Measurements from ENCODE around the gene PRTN3. TPM values are rescaled to one million over a fixed set of nuclear protein-coding genes. Genes with fewer than 3 reads are reported as not detected.

The PRTN3 gene
- total and polyA plus RNA-seq, 2 of the 4 experiments (the other 2 are of a cell fraction), result not detected

GRCh38 chr19:802498-803098, 38.2 kb upstream of the PRTN3 start:
- Histone ChIP-seq H3K9ac (ENCODE audit: low read depth, low read length) (no peak overlapping the region), H3K4me1 (ENCODE audit: control insufficient read depth, insufficient read depth, low read length) (peaks cover 30% of the 10 kb centered on the region), H2BK15ac (ENCODE audit: low read depth, low read length) (no peak overlapping the region), H2BK20ac (ENCODE audit: low read depth, low read length) (no peak overlapping the region), H2BK120ac (ENCODE audit: low read depth, low read length) (no peak overlapping the region), H4K8ac (ENCODE audit: low read depth in 2 of 2, low read length in 2 of 2) (no peak overlapping the region), H4K5ac (ENCODE audit: low read depth, low read length) (no peak overlapping the region), H4K20me1 (ENCODE audit: insufficient read depth, low read length) (peaks cover 97% of the 10 kb centered on the region), H4K91ac (ENCODE audit: insufficient read depth, low read depth, low read length) (no peak overlapping the region), H3K9me3 (ENCODE audit: control insufficient read depth, insufficient read depth, low read length) (no peaks in the 10 kb centered on the region), H3K56ac (ENCODE audit: extremely low read depth, insufficient read depth, low read length) (no peak overlapping the region), H3K4me3 (ENCODE audit: insufficient read depth, low read depth, low read length) (no peak overlapping the region), H3K27ac (ENCODE audit: insufficient read depth, low read length) (no peak overlapping the region), H2AK9ac (replicated peaks; ENCODE audit: low read depth, low read length, poor library complexity) (no peak overlapping the region), H2AFZ (replicated peaks; ENCODE audit: low read length, poor library complexity) (no peak overlapping the region), H2AK5ac (ENCODE audit: low read depth, low read length) (no peak overlapping the region), H3K79me1 (ENCODE audit: low read depth in 1 of 2, low read length in 2 of 2) (peaks cover 3 to 33% of the 10 kb centered on the region in 2 experiments; a peak in 3 of 4 replicates), H3K23ac (ENCODE audit: low read depth, low read length) (no peak overlapping the region), H2BK5ac (ENCODE audit: low read depth, low read length, poor library complexity, severe bottlenecking) (no peak overlapping the region), H3K36me3 (ENCODE audit: control insufficient read depth, insufficient read depth, low read length) (peaks cover 70% of the 10 kb centered on the region), H3K27me3 (ENCODE audit: control insufficient read depth, insufficient read depth, low read length) (no peaks in the 10 kb centered on the region), H3K4ac (ENCODE audit: low read depth, low read length) (no peak overlapping the region), H3K4me2 (ENCODE audit: low read depth, low read length) (no peak overlapping the region; the same call in 1 of the 2 replicates), H3K14ac (replicated peaks; ENCODE audit: low read depth, low read length) (no peak overlapping the region), H3K18ac (ENCODE audit: low read depth, low read length) (no peak overlapping the region), H3K9me1 (ENCODE audit: insufficient read depth, low read length) (peaks cover 11% of the 10 kb centered on the region; the same call in 1 of the 2 replicates)
- intact Hi-C loops (cut with micrococcal nuclease), result no loop called here
- WGBS, 2 experiments (ENCODE audit: extremely low coverage in 2 of 2, insufficient read length in 1 of 2), result 82% methylated on average over 10 of the region's 28 CpGs; no CpG with 5 or more reads in 1 of the 2 experiments
- dilution Hi-C loops (cut with HindIII; ENCODE audit: low sequenced_read_pairs, unreplicated experiment), result no loop called here
- in situ Hi-C loops (cut with MboI; ENCODE audit: low sequenced_read_pairs), result no loop called here
- ATAC-seq (ENCODE audit: low read depth) (no peak), DNase-seq (no peak)
- TF ChIP-seq FOS (IDR thresholded peaks at IDR 0.05; ENCODE audit: low read depth, low read length), result no peak
- ChIA-PET CTCF (interaction anchor here (1.1 kb wide), 1 partner anchor 32 kb away, joined by 4 read pairs; no protein-coding TSS in a partner anchor), POLR2A (ENCODE audit: unreplicated experiment) (no interaction called here)
- no TSS peak for BruUV-seq (replicated peaks)
